Central memory CD4-positive, alpha-beta T cell (primary cell): Measurements from ENCODE around the gene NCK2.
A peak's percentile ranks its signal among the peaks of the same experiment; 100 is the strongest.

ENCODE experiments used
- DNase-seq: peaks from one replicate; pipeline ENCODE4 v3.0.0; 2022

NCK2 gene

DNA sequence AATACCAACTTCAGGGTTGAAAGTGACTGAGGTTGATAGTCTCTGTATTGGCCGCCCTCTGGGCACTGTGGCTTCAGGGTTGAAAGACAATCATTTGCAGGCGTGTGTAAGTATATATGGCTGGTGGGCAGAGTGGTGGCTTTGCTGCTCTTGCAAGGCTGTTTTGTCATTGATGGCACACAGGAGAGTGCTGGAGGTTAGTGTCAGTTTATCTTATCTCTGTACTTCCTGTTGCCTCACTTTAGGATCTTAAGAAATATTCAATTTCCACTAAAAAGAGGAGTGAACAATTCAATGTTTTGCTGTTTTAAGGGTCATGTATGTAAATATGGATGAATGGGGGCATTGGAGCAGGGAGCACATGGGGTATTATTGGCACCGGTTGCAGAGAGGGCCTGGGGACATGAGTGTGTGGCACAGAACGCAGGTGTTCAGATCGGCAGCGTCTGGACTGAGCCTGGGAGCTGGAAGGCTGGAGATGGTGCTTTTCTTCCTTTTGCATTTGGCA lies 51.5 kb downstream of the NCK2 start:
- DNase-seq = peak; percentile 51

DNA sequence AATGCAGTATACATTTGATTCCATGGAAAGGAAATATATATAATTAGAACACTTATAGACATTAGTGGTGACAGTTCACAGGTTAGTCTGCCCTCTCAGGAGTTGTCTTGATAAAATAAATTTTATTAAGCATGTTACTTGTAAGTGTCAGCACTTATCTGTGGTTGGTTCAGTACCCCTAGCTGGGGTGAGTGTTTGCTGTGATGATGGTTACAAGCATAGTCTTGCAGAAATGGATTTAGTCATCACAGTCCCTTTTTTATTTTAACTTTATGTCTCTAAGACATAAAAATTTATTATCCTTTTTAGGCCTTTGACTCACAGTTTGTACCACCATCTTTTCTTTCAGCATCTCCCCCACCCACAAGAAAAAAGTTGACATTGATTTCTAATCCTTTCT lies 52.1 kb downstream of the NCK2 start:
- DNase-seq = no peak

DNA sequence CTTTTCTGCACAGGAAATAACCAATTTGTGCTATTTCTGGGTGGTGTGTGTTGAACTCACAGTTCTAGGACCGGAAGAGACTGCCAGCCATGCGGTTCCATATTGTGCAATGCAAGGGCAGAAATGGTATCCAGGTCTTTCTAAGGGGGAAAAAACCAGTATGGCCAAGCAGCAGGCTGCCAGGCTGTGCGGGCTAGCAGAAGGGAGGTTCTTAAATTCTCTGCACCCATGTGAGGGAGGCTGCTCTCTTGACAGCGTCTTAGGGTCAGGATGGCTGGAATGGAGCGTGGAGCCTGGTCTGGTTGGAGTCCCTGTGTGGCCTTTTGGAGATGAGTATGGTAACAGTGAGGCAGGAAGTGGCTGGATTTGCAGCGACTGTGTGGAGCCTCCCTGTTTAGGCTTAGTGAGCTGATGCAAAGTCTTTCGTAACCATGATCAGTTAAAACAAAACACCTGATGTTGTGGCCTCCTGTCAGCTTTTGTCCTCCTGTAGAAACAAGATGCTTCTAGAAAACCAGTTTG lies 52.6 kb downstream of the NCK2 start:
- DNase-seq = peak; percentile 53

DNA sequence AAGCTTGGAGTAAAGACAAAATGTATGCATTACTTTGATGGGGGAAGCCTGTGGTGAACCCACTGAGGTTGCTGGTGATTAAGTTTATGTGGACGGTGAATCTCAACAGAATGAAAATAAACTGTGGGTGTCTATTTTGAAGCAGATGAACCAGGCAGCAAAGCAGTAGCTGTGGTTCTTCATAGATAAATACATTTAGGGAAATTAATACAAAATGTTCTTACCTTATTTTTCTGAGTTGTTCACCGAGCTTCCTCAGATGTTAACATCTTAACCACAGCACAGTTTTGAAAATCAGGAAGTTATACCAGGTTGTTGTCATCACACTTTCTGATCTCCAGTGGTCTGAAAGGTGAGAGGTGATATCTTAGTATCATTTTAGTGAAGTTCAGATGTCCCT lies 53.9 kb downstream of the NCK2 start:
- peak; percentile 74 for DNase-seq

DNA sequence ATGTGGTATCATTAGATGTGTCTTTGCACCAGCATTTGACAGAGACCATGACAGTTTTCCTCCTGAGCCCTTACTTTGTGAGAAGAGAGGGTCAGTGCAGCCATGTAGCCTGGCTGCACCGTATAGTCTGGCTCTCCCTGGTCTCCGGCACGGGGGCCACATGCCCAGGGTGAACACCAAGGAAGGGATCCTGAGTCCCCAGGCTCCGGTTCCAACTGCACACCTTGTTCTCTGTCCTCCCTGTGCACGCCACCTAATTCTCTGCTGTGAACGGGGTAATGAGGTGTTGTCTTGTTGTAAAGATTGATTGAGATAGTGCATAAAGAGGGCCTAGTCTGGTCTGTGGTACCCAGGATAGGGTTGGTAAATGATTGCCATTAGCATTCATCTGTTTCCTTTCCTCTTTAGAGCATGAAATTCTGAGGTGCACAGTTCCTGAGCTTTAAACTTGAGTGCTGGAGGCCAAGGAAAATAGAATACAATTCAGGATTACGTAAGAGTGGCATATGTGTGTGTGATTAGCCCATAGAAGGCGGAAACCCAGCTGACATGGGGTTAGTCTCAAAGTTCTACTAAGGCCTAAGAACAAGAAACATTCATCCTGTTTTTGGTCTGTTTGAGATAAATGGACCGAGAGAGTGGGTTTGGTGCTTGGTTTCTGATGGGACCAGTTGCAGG lies 55.5 kb downstream of the NCK2 start:
- DNase-seq = no peak

DNA sequence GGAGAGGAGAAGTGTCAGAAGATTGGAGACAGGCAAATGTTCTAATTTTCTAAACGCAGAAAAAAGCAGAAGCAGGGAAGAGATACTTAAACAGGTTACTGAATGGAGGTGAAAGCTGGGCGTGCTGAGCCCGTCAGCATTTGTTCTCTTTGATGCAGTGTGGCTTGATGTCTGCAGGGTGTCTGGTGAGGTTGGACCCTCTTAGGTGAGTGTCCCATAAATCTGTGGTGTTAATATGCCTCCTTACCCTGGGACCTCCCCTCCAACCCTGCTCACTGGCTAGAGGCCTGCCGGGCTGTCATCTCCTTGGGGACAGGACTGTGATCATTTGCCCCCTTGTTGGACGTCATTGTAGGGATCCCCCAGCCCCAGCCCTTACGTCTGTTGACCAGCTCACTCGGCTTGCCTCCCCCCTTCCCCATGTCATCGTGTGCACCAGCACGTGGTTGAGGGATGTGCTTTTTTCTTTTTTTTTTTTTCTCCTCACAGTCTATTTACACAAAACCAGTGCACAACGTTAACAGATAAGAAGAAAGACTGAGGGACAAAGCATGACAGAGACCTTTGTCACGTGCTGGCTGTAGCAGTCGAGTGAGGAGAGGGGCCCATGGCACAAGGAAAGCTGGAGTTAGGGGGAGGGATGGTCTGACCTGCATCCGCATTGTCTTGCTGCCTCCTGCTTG lies 56.4 kb downstream of the NCK2 start:
- DNase-seq = no peak

DNA sequence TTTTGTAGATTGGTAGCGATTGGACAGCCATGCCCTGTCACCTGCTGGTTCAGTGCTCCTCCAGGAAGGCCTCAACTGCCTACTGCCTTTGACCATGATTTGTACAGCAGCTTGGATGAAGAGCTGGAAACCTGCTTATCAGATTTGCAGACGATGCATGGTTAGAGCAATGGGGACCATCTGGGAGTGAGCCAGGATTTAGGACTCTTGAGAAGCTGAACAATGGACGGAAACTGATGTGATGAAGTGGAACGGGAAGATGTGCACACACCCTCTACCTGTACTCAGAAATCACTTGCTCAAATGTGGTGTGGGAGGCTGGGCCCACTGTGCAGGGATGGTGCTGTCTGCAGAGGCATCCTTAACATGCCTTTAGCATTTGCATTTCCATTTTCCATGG lies 57.2 kb downstream of the NCK2 start:
- no peak for DNase-seq

DNA sequence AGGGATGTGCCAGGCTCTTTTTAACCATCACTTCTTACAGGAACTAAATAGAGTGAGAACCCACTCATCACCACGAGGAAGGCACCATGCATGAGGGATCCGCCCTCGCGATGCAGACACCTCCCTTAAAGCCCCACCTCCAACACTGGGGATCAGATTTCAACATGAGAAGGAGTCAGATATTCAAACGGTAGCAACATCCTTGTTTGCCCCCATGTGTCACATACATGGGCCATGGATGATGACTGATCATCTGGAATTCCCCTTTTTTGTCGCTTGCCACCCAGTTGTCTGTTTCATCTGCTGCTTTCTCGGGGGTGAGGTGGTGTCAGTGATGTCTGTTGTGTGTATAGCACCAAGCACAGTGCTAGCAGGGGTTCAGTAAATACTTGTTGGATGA lies 57.9 kb downstream of the NCK2 start:
- peak; percentile 76 for DNase-seq

DNA sequence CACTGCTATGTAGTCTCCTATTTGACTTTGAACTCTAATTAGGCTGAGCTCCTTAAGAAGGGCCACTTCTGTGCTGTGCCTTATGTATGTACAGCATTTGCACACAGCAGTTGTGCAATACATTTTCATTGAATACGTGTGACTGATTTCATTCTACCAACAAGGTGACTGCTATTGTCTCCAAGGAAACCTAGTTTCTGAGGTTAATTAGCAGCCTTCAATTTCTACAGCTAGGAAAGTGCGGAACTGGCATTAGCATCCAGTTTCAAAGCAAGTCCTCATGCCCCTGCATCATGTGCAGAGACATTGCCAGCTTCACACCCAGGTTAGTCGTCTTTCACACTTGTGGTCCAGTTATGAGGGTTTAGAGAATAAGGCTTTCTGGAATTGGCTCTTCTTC lies 58.6 kb downstream of the NCK2 start:
- no peak for DNase-seq

DNA sequence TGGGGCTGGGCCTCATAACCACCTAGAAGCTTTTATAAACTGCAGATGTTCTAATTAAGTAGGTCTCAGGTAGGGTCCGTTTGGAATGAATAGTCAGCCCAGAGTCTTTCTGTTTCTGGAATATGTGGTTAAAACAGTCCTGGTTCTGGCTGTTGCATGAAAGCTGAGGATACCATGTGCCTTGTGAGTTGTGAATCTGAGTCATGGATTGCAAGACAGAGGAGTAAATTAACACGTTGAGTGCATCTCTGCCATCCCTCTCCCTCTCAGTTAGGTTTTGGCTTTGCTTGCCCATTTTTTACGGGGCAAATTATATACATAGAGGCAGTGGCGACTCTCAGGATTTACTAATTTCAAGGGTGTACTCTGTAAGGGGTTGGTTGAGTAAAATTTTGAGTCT lies 59.1 kb downstream of the NCK2 start:
- no peak for DNase-seq

DNA sequence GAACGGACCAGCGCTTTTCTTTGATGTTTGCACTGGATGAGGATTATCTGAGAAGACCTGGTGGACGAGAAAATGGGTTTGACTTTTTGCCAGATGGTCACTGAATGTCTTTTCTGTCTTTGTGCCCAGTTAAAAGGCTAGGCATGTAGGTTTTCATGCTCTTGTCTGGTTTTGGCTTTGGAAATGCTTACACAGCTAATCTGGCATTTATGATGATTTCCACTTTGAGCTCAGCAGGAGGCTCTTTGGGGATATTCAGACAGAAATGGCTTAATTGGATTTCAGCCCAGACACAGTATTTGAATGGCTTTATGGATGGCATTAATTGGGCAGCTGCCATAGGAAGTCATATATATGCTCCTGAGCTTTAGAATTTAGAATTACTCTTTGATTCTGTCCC lies 59.6 kb downstream of the NCK2 start:
- DNase-seq = no peak

DNA sequence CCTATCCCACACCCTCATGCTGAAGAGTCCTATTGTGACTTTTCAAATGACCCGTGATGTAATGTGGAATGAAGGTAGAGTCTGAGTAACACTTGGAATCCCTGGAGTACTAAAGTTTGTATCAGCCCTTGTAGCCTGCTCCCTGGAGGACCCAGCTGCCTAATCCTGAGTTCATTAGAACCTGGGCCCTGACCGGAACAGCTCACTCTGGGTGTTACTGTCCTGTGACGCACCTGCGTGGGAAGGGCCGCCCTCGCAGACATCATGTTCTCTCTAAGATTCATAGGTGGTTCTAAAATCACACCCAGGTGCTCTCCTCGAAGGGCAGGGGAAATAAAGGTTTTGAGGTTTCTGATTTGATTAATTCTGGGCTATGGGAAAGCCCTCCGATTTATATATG lies 62.3 kb downstream of the NCK2 start:
- DNase-seq = no peak

DNA sequence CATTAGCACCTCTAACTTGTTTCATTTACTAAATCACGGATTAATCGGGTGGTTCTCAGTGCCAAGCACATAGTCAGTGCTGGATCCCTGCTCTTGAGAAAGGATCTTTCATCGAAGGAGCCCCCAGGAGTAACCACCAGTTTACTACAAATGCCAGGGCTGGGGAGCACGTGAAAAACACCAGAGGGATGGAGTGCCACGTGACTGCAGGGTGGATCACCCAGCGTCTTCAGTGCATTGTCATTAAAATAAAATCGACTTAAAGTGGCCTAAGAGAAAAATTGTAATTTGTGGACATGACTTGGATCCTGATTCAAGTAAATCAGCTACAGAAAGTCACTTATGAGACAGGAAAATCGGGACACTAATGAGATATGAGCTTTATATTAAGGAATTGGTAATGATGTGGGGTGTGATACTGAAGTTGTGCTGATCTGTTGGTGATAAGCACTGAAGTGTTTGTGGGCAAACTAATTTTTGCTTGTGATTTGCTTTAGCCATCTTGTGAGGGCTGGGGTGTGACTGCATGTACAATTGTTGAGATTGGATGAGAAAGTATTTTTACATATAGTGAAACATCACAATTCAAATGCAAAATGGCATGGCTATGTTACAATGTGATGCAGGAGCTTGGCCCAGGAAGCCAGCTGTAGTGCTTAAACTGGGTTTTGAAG lies 63.8 kb downstream of the NCK2 start:
- DNase-seq = no peak

DNA sequence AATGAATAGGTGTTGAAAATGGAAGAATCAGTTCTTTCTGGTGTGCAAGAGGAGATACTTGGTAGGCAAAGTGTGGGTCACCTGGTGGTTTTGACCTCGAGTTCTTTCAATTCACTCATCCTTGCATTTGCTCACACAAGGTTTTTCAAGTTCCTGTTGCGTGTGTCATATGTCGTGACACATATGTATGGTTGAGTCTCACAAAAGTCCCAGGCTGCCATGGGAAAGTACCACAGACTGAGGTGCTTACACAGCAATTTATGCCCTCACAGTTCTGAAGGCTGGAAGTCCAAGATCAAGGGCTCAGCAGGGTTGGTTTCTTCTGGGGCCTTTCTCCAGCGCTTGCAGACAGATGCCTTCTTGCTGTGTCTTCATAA lies 64.4 kb downstream of the NCK2 start:
- DNase-seq = no peak

DNA sequence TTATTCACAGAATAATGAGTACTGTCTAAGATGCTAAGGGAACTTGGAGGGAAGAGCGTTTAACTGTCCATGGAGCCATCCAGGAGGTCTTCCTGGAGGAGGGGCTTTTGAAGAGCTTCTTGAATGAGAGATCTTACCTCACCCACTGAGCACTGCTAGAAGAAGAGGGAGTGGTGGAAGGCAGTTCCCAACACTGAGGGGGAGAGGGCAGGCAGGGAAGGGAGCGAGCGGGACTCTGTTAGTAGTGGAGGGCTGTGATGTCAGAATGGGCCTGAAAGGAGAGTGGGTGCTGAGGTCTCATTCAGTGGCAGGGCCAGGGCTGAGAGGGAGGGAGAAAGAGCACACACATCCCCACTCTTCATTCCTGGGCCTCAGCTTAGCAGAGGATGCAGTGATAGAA lies 65.0 kb downstream of the NCK2 start:
- no peak for DNase-seq

DNA sequence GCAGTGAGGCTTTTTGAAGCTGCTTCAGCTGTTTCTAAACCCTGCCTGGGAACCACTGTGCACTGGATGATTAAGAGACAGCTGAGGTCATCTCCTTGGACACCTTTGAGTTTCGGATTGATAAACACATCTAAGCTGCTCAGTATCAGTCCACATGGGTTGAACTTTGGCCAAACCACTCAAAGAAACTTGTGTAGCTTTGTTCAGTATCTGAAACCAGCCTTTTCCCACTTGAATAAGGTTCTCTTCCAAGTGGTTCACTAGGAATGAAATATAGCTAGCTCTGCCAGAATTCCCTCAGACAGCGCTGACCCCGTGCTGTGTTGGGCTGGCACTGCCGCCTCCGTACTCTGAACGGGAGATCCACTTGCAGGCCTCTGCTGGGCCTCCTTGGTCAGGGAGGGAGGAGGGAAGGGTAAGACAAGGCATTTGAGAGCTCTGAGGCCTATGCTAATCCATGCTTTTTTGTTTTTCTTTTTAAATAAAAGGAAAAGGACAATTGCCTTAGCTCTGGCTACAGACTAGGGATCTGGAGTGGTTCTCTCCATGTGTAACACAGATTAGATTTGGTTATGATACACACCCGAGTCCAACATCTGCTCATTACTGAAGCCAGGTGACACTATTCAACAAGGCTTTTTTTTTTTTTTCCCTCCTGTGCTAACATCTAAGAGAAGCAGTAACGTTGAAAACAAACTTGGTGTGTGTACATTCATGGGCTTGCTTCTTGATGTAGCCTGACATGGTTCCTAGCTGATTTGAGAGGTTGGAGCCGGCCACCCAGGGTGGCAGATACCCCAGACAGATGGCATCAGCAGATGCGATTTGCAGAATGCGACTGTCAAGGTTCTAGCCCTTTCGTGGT lies 67.7 kb downstream of the NCK2 start:
- no peak for DNase-seq

DNA sequence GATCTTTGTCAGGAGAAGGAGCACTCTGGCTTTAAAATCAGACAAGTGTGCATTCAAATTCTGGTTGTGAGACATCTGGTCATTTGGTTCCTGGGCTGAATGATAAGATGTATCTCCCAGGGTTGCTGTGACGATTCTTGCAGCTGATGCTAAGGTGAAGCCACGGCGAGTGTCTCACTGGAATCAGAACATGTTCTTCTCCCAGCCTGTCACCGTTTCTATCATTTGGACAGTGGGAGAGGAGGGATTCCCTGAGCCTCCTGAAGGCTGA lies 68.3 kb downstream of the NCK2 start:
- no peak for DNase-seq

DNA sequence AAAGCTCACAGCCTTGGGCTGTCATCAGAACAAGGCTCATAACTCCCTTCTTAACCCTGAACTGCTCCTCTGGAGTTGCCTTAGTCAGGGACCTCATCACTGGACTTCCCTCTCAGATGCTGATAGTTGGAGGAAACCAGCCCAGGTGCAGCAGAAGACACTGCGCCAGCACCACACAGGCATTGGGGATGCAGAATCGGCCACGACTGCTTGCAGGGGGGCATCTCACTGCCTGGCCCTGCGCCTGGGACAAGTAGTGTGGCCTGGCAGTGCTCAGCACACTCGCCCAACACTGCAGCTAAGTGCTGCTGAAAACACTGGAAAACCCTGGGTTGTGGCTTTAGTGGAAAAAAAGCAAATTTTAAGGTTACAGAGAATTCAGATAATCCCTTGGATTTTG lies 68.7 kb downstream of the NCK2 start:
- no peak for DNase-seq

DNA sequence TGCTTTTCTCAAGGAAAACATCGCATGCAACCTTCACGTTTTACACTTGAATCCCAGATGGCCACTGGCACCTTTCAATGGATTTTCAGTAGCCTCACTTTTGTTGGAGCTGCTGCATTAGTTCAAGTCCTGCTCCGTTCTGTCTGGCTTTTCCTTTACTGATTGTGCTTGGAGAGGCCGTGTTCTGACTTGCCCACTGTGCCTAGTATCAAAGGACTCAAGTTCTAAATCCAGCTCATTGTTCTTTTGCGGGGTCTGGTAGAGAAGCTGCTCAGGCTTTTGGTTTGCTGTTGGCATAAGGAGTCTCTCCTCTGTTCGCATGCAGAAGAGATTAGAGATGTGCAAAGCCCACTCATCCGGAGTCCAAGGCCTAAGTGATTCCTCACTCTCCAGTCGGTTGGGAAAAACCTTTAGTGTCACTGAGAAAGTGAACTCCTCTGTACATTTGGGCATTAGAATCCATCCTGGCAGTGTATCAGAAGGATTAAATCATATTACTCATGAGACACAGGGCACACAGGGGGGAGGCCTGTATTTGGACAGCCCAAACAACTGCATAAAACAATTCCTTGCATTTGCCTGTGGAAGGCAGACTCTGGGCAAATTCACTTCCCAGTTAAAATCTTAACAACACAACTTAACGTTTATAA lies 69.7 kb downstream of the NCK2 start:
- no peak for DNase-seq

DNA sequence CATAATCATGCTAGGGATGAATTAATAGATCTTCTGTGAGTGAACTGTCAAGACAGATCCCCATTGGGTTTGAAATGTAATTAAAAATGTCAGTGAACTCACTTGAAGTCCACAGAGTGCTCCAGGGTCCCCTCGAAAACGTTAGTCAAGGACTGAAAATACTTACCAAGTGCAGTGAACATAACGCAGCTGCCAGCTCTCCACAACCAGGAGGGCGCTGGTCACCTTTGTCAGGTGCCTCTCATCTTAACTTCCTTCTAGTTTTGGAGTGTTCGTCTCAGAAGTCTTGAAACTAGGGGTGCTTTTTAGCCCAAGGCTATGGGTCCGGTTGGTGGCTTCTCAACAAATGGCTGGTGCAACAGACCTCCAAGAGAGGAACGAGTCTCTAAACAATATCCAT lies 70.7 kb downstream of the NCK2 start:
- no peak for DNase-seq

DNA sequence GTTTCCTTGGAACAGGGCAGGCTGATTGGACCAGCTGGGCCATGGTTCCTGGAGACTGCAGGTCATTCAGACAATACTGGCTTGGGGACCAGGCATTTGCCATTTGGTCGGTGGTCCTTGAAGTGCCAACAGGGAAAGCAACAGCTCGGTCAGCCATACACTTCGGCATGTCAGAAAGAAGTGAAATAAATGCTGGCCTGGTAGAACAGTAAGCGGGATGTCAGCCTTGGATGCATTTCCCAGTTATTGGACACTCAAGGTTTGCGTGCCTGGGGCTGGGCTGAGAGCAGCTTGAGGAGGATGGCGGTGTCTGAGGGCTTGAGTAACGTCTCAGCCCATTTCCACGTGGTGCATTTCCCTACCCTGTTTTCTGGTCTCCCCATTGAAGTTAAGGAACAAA lies 75.4 kb downstream of the NCK2 start:
- no peak for DNase-seq

DNA sequence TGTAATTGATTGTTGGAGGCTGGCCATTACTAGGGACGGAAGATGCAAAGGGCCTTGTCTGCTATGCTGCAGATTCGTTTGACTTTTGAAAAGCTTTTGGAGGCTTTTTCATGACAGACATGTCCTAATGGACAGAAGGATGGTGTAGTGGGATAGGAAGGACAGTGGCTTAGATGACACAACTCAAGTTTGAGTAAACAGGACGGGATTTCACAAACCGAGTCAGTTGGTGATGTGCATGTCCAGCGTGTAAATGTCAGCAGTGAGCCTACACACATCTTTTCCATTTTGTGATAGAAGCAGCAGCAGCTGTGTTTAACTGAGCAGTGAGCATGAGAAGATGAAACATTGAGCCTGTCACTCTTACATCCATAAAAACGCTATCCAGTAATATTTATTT lies 76.0 kb downstream of the NCK2 start:
- no peak for DNase-seq
